Activated CD4-positive, alpha-beta T cell treated with anti-CD3 and anti-CD28 coated beads, Interleukin-2, amount 50 U/mL, for 24 hours (primary cell): ENCODE data around the gene CEBPG.

ENCODE experiments used
- DNase-seq, 2 donors: peaks; one replicate each; pipeline ENCODE4 v3.0.0-alpha.2; 2020; ENCODE audit warnings: low read depth in 1 of 2, low spot score in 1 of 2

CEBPG gene

GRCh38 chr19:33418871-33419787, 45.6 kb downstream of the CEBPG start:
- DNase-seq: no peak

- DNase-seq: no peak
Measured at GRCh38 chr19:33419788-33420130, 46.2 kb downstream of the CEBPG start.

DNA sequence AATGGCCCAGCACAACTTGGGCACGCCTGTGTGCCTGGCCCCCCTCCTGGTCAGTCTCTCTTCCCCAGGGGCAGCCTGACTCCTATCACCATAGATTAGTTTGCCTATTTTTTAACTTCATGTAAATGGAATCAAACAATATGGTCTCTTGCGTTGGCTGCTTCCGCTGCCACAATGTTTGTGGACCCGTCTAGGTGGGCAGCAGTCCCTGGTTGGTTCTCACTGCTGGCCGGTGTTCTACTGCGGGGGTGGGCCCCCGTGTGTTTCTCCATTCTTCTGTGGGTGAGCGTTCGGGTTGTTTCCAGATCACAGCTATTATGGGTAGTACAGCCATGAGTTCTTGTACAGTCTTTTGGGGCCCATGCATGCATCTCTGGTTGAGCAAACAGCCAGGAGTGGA, 47.3 kb downstream of the CEBPG start:
- no peak for DNase-seq

- no peak for DNase-seq
Measured at GRCh38 chr19:33421368-33421767, 47.9 kb downstream of the CEBPG start.

DNA sequence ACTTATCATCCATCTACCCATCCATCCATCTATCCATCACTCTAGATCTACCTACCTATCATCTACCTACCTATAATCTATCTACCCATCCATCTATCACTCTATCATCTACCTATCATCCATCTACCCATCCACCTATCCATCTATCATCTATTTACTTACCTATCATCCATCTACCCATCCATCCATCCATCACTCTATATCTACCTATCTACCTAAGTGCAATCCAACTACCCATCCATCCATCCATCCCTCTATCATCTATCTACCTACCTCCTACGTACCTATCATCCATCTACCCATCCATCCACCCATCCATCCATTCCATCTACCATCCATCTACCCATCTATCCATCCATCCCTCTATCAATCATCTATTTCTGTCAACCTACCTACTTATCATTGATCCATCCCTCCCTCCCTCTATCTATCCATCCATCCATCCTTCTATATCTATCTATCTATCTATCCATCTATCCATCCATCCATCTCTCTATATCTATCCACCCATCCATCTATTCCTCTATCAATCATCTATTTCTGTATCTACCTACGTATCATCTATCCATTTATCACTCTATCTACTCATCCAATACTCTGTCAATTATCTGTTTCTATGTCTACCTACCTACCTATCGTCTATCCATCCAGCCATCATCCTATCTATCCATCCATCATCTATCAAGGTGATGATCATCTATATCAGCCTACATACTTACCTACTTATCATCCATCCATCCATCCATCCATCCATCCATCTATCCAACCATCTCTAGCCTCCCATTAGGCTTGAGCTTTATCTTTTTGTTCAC, 49.1 kb downstream of the CEBPG start:
- DNase-seq: no peak

DNA sequence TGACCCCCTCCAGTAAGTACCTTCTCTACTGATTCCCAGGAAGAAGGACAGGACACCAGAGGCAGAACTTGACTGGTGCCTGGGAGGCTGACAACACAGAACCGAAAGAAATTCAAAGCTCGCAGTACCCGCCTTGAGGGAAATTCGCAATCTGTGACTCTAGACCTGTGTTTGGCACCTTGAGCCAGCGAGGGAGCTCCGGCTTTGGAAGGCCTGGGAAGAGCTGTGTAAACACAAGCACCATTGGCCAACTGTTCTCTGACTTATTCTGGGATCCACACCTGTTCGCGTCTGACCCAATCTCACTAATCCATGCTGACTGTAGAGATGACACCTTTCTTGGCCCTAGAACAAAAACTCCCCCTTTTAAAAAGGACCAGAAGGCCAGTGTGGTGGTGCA, 50.7 kb downstream of the CEBPG start:
- DNase-seq: no peak

GRCh38 chr19:33426621-33427361, 53.3 kb downstream of the CEBPG start:
- DNase-seq: no peak

- DNase-seq: no peak
Measured at GRCh38 chr19:33427801-33428626, 54.5 kb downstream of the CEBPG start.

DNA sequence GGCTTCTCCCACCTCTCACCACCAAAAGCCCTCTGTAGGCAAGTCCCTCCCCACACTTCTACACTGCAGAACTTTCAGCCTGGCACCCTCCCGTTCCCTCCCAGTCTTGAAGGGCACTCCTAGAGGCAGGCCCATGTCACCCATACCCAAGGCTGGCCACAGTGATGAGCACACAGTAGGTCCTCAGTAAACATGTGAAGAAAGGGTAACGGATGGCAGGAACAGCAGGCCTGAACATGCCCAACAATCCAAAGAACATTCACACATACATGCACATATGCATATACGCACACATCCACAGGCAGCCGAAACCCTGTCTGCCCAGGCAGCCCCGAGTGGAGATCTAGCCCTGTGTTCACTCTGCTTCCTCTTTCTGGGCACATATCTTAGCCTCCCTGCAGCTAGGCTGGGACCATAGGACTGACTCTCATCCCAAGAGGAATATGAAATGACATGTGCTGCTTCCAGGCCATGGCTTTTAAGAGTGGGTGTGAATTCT, 55.2 kb downstream of the CEBPG start:
- no peak for DNase-seq

DNA sequence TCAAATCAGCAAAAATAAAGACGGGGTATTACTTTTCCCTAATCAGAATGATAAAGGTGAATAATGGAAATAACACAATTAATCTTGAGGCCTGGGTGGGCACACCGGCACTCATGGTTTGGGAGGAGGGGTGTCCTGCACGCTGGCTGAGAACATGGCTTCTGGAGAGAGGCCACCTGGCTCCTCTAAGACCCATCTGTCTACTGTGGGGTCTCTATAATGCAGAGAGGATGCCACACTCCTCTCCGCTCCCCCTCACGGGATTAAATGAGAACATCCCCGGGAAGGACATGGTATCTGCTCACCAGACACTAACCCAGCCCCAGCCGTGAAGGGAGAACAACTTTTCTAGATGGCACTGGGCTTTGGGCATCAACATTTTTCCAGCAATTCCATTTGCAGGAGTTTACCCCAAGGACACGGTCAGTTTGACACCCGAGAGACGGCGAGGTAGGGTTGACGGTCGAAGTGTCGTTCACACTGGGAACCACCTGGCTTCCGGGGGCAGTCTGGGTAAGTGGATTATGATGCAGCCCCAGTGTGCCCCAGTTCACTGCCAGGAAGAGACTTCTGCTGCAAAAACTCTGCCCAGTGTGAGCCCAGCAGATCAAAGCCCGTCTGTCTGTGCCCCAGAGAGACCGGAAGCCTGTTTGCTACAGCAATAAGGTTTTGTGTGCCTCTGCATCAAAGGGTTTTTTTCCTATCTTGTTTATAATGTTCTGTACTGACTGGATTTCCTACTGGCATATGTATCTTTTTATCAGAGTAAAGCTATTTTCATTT, 56.6 kb downstream of the CEBPG start:
- no peak for DNase-seq

- peak; percentile 33 to 36 for DNase-seq
Measured at GRCh38 chr19:33430674-33431277, 57.3 kb downstream of the CEBPG start.

- DNase-seq: no peak
Measured at GRCh38 chr19:33432015-33432414, 58.5 kb downstream of the CEBPG start.
